Body of pancreas (tissue), 4 donors: Measurements from ENCODE around the gene HTR3C. TPM values are rescaled to one million over a fixed set of nuclear protein-coding genes. Genes with fewer than 3 reads are reported as not detected.
"Not testable (repeated sequence)": the region's sequence is repeated elsewhere in the genome, so short reads cannot be mapped to it uniquely, and the experiment has no call there.

Source experiments
- ATAC-seq: fragments of 150-250 bp; one replicate; pipeline ENCODE4 v1.9.1; 2016
- DNase-seq, 4 donors: peaks; one replicate each; pipeline ENCODE4 v3.0.0-alpha.2; 2019
- H3K27ac ChIP-seq, 4 donors: fragments of 200-600 bp; sonication (generic); 1 replicate in 3 of 4; 2 replicates in 1 of 4; pipeline versions ENCODE4 v1.5.1 to v1.6.1; 2016 to 2019; ENCODE audit warnings: mild to moderate bottlenecking in 1 of 4, mixed read lengths in 1 of 4, moderate library complexity in 1 of 4
- H3K27me3 ChIP-seq, 2 donors: fragments of 200-600 bp; sonication (generic); one replicate each; pipeline ENCODE4 v1.6.0; 2016; ENCODE audit warnings: mild to moderate bottlenecking in 1 of 2
- H3K36me3 ChIP-seq, 2 donors: fragments of 200-600 bp; sonication (generic); replicated peaks in 1 of 2; 2 replicates each; pipeline ENCODE4 v1.5.1; 2016; ENCODE audit warnings: low read depth in 2 of 2; ENCODE audit not compliant: insufficient read depth in 1 of 2
- H3K4me1 ChIP-seq: fragments of 200-600 bp; sonication (generic); one replicate; pipeline ENCODE4 v1.6.0; 2016
- H3K4me3 ChIP-seq, 2 donors: fragments of 200-600 bp; sonication (generic); 1 replicate in 1 of 2; 2 replicates in 1 of 2; pipeline ENCODE4 v1.5.1; 2016 to 2019
- H3K9me3 ChIP-seq, 3 donors: fragments of 200-600 bp; sonication (generic); 1 replicate in 2 of 3; 2 replicates in 1 of 3; pipeline ENCODE4 v1.5.1; 2016
- POLR2A ChIP-seq, 3 donors: fragments of 450-650 bp; IDR thresholded peaks; one replicate each; pipeline ENCODE4 v1.6.1; 2016; ENCODE audit warnings: antibody characterized with exemption in 3 of 3, mild to moderate bottlenecking in 2 of 3
- WGBS, 2 donors: methylation state at CpG; one replicate each; pipeline ENCODE4 v1.1.5; 2017; 5-methylcytosine and 5-hydroxymethylcytosine counted together
- intact Hi-C: fragments of 100-400 bp; cut with DNase I; formaldehyde crosslinking; loops from one replicate; pipeline ENCODE4 v1.15.1; 2023
- total RNA-seq, 2 donors: library from RNA; depleted of rRNA; stranded (reverse); fragments of >200 nt; gene quantifications; one replicate each; pipeline ENCODE4 v1.1.0, GENCODE V29; 2016
- TF ChIP-seq, protein P1 (sequence below), 7 experiments: fragments of 450-650 bp in 4 of 7; fragments of 200-600 bp in 3 of 7; sonication (generic) in 3 of 7; IDR thresholded peaks; one replicate each; pipeline ENCODE4 v1.5.1; 2016 to 2019; ENCODE audit warnings: antibody characterized with exemption in 7 of 7

Gene HTR3C
- total RNA-seq, 2 donors from 2014 or later, result not detected

GRCh38 chr3:184022323-184022722 lies 30.5 kb upstream of the HTR3C start:
- DNase-seq, result no peak
- TF ChIP-seq, protein P1, sequence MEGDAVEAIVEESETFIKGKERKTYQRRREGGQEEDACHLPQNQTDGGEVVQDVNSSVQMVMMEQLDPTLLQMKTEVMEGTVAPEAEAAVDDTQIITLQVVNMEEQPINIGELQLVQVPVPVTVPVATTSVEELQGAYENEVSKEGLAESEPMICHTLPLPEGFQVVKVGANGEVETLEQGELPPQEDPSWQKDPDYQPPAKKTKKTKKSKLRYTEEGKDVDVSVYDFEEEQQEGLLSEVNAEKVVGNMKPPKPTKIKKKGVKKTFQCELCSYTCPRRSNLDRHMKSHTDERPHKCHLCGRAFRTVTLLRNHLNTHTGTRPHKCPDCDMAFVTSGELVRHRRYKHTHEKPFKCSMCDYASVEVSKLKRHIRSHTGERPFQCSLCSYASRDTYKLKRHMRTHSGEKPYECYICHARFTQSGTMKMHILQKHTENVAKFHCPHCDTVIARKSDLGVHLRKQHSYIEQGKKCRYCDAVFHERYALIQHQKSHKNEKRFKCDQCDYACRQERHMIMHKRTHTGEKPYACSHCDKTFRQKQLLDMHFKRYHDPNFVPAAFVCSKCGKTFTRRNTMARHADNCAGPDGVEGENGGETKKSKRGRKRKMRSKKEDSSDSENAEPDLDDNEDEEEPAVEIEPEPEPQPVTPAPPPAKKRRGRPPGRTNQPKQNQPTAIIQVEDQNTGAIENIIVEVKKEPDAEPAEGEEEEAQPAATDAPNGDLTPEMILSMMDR (IDR thresholded peaks at IDR 0.05), result no peak
- no peak for TF ChIP-seq POLR2A (IDR thresholded peaks at IDR 0.05)
- no peak for ATAC-seq
- Histone ChIP-seq H3K27ac (no peak overlapping the region), H3K27me3 (no peaks in the 10 kb centered on the region), H3K4me3 (no peak overlapping the region), H3K36me3 (no peaks in the 10 kb centered on the region), H3K4me1 (no peaks in the 10 kb centered on the region), H3K9me3 (no peaks in the 10 kb centered on the region)
- intact Hi-C loops, result no loop called here
- WGBS, 2 donors, result 54 to 70% methylated on average over 7 of the region's 7 CpGs

GRCh38 chr3:184025256-184025655 lies 27.6 kb upstream of the HTR3C start:
- ATAC-seq, intact Hi-C loops: not testable (repeated sequence)

DNA sequence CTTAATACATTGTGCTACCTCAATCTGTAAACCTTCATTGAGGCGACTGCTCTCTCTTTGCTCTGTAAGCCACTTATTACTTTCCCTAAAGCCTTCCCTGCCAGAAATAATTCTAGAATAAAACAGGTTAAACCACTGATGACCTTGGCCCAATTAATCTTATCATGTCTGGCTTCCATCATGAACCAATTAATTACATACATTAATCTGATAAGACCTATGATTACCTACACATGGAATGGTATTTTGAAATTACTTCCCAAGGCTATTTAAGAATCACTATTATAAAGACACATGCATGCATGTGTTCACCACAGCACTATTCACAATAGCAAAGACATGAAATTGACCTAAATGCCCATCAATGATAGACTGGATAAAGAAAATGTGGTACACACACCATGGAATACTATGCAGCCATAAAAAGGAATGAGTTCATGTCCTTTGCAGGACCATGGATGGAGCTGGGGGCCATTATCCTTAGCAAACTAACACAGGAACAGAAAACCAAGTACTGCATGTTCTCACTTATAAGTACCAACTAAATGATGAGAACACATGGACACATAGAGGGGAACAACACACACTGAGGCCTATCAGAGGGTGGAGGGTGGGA lies 24.5 kb upstream of the HTR3C start:
- H3K27me3 ChIP-seq, H3K36me3 ChIP-seq, H3K9me3 ChIP-seq, intact Hi-C loops, DNase-seq, H3K4me3 ChIP-seq, ATAC-seq, H3K4me1 ChIP-seq, H3K27ac ChIP-seq: not testable (repeated sequence)
- WGBS, 2 donors, result 50 to 63% methylated on average over 1 of the region's 1 CpG

More at GRCh38 chr3:184025256-184025655, 27.6 kb upstream of the HTR3C start:
- not testable (repeated sequence) for H3K36me3 ChIP-seq, H3K4me3 ChIP-seq, DNase-seq, H3K27me3 ChIP-seq, H3K9me3 ChIP-seq, H3K27ac ChIP-seq, H3K4me1 ChIP-seq
- 60 to 64% methylated on average over 5 of the region's 5 CpGs for WGBS, 2 donors

GRCh38 chr3:184029443-184029842 lies 23.4 kb upstream of the HTR3C start:
- TF ChIP-seq, protein P1 (IDR thresholded peaks at IDR 0.05), result no peak
- TF ChIP-seq POLR2A (IDR thresholded peaks at IDR 0.05), result no peak
- no peaks in the 10 kb centered on the region for H3K4me1 ChIP-seq
- no peak overlapping the region for H3K4me3 ChIP-seq
- WGBS, 2 donors, result 79 to 84% methylated on average over 2 of the region's 2 CpGs
- H3K27me3 ChIP-seq, result no peaks in the 10 kb centered on the region
- no peak overlapping the region for H3K27ac ChIP-seq
- intact Hi-C loops, result no loop called here
- no peaks in the 10 kb centered on the region for H3K9me3 ChIP-seq
- H3K36me3 ChIP-seq, result no peaks in the 10 kb centered on the region
- ATAC-seq, result no peak
- no peak for DNase-seq

- TF ChIP-seq, protein P1 (IDR thresholded peaks at IDR 0.05), result no peak
- no peak for TF ChIP-seq POLR2A (IDR thresholded peaks at IDR 0.05)
- no peaks in the 10 kb centered on the region for H3K4me1 ChIP-seq
- intact Hi-C loops, result no loop called here
- H3K27me3 ChIP-seq, result no peaks in the 10 kb centered on the region
- 51 to 63% methylated on average over 3 of the region's 3 CpGs for WGBS, 2 donors
- DNase-seq (no peak), ATAC-seq (no peak)
- H3K9me3 ChIP-seq, result no peaks in the 10 kb centered on the region
- H3K27ac ChIP-seq, result no peak overlapping the region
- H3K4me3 ChIP-seq, result no peak overlapping the region
- H3K36me3 ChIP-seq, result no peaks in the 10 kb centered on the region
Observed at GRCh38 chr3:184030536-184030935, 22.3 kb upstream of the HTR3C start.

DNA sequence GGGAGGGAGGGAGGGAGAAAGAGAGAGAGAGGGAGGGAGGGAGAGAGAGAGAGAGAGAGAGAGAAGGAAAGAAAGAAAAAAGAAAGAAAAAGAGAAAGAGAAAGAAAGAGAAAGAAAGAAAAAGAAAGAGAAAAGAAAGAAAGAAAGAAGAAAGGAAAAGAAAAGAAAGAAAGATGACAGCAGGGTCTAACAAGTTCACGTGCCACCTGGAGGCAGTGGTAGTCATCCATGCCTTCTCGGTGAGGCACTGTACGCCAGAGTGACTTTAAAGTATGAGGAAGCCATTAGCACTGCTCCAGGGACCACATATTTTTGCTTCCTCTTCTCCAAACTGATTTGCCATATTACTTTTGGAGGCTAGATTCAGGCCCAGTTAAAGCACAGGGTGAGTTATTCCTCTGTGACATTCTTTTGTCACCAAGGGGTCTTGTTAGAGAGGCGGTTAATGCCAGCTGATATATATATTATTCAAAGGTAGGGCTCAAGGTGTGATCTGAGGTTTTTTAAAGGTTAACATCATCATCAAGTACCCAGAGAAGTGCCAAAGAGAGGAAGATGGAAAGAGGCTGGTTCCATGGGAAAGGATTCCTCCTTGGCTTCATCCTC lies 21.6 kb upstream of the HTR3C start, which contains the start of gene HTR3D:
TSS of gene HTR3D (plus strand) at position 556 of the 606 bp plus-strand sequence. CDS start at position 556, 0 bp downstream.
- 68 to 73% methylated on average over 4 of the region's 4 CpGs for WGBS, 2 donors
- ATAC-seq (no peak), DNase-seq (no peak)
- no peaks in the 10 kb centered on the region for H3K4me1 ChIP-seq
- intact Hi-C loops, result no loop called here
- H3K27ac ChIP-seq, result no peak within 1 kb of the TSS
- H3K36me3 ChIP-seq, result no peaks in the 10 kb centered on the region
- H3K4me3 ChIP-seq, result no peak within 1 kb of the TSS
- TF ChIP-seq, protein P1 (IDR thresholded peaks at IDR 0.05), result no peak
- TF ChIP-seq POLR2A (IDR thresholded peaks at IDR 0.05), result no peak
- no peaks in the 10 kb centered on the region for H3K27me3 ChIP-seq
- no peaks in the 10 kb centered on the region for H3K9me3 ChIP-seq
